Activated T-cell treated with anti-CD3 and anti-CD28 coated beads, Interleukin-2, amount 50 U/mL, for 48 hours (primary cell): ENCODE measurements around the gene DIAPH2.

ENCODE experiments used
- DNase-seq, 2 experiments: peaks; one replicate each; pipeline ENCODE4 v3.0.0-alpha.2; 2020

DIAPH2 gene

GRCh38 chrX:97522307-97522706 lies 837.7 kb downstream of the DIAPH2 start:
- no peak for DNase-seq

- DNase-seq, result no peak
Measured at GRCh38 chrX:97524340-97524739, 839.7 kb downstream of the DIAPH2 start.

GRCh38 chrX:97524997-97525396 lies 840.4 kb downstream of the DIAPH2 start:
- no peak for DNase-seq

GRCh38 chrX:97525981-97526380 lies 841.3 kb downstream of the DIAPH2 start:
- DNase-seq, result no peak

- DNase-seq, result no peak
Measured at GRCh38 chrX:97527725-97528124, 843.1 kb downstream of the DIAPH2 start.

GRCh38 chrX:97529536-97530200 lies 845.0 kb downstream of the DIAPH2 start:
- no peak for DNase-seq

- DNase-seq, result no peak
Measured at GRCh38 chrX:97531825-97532224, 847.2 kb downstream of the DIAPH2 start.

GRCh38 chrX:97538745-97539144 lies 854.1 kb downstream of the DIAPH2 start:
- DNase-seq, result no peak

GRCh38 chrX:97539970-97540519 lies 855.4 kb downstream of the DIAPH2 start:
- no peak for DNase-seq

- no peak for DNase-seq
Measured at GRCh38 chrX:97547877-97548578, 863.4 kb downstream of the DIAPH2 start.

GRCh38 chrX:97551821-97552220 lies 867.2 kb downstream of the DIAPH2 start:
- DNase-seq, result no peak

- DNase-seq, result no peak
Measured at GRCh38 chrX:97553833-97554232, 869.2 kb downstream of the DIAPH2 start.

- DNase-seq, result no peak
Measured at GRCh38 chrX:97556359-97556758, 871.7 kb downstream of the DIAPH2 start.

GRCh38 chrX:97563531-97564133 lies 879.0 kb downstream of the DIAPH2 start:
- DNase-seq, result peak; percentile 44 to 48

- no peak for DNase-seq
Measured at GRCh38 chrX:97564496-97564895, 879.9 kb downstream of the DIAPH2 start.

GRCh38 chrX:97587171-97587570 lies 902.5 kb downstream of the DIAPH2 start:
- no peak for DNase-seq

- no peak for DNase-seq
Measured at GRCh38 chrX:97594646-97595224, 910.1 kb downstream of the DIAPH2 start.

- DNase-seq, result peak; percentile 26 to 35
Measured at GRCh38 chrX:97597954-97598353, 913.3 kb downstream of the DIAPH2 start.

- no peak for DNase-seq
Measured at GRCh38 chrX:97602465-97603258, 918.0 kb downstream of the DIAPH2 start.

GRCh38 chrX:97605271-97605670 lies 920.6 kb downstream of the DIAPH2 start:
- DNase-seq, result no peak

- no peak for DNase-seq
Measured at GRCh38 chrX:97609357-97609756, 924.7 kb downstream of the DIAPH2 start.

- DNase-seq, result no peak
Measured at GRCh38 chrX:97609938-97610337, 925.3 kb downstream of the DIAPH2 start.
